ENCODE data around the gene KDM6A. TPM values are rescaled to one million over a fixed set of nuclear protein-coding genes. Genes with fewer than 3 reads are reported as not detected.

KDM6A gene
- total and polyA plus RNA-seq, 2 donors (not counting 1 experiment from before 2014, with no cell fraction given) = 33.3 to 57.0 TPM

GRCh38 chrX:44873415-44874276, 658 bp downstream of the KDM6A start:
- Histone ChIP-seq H3K27ac (ENCODE audit: low read length in 2 of 2) (peak overlapping the region; percentile 90 to 100), H2AFZ (ENCODE audit: insufficient read depth, low read depth, low read length, poor library complexity, severe bottlenecking) (peak overlapping the region; percentile 97), H3K9me3 (ENCODE audit: control extremely low read depth in 1 of 3, control insufficient read depth in 2 of 3, insufficient read depth in 1 of 3, low read length in 2 of 3) (no peaks in the 10 kb centered on the region), H3K79me2 (ENCODE audit: control insufficient read depth, insufficient read depth, low read length) (peaks cover 78% of the 10 kb centered on the region), H3K27me3 (replicated peaks in 1 of 4; ENCODE audit: control extremely low read depth in 1 of 4, control insufficient read depth in 3 of 4, insufficient read depth in 4 of 4, low read length in 3 of 4) (no peaks in the 10 kb centered on the region), H3K36me3 (replicated peaks in 1 of 2; ENCODE audit: control extremely low read depth in 1 of 2, control insufficient read depth in 1 of 2, extremely low read depth in 1 of 2, insufficient read depth in 2 of 2, low read length in 1 of 2) (no peaks in the 10 kb centered on the region), H4K20me1 (ENCODE audit: control insufficient read depth, insufficient read depth, low read length, poor library complexity, severe bottlenecking) (peaks cover 24% of the 10 kb centered on the region), H3K4me2 (replicated peaks; ENCODE audit: low read depth, low read length, poor library complexity, severe bottlenecking) (peak overlapping the region; percentile 77), H3K4me3 (ENCODE audit: control extremely low read depth in 1 of 5, extremely low read depth in 1 of 5, insufficient read depth in 1 of 5, low read depth in 2 of 5, low read length in 4 of 5) (peak overlapping the region; percentile 74 to 90 (median 86)), H3K4me1 (ENCODE audit: control insufficient read depth in 2 of 2, insufficient read depth in 2 of 2, low read length in 2 of 2) (peaks cover 11 to 30% of the 10 kb centered on the region in 2 donors), H3K9ac (ENCODE audit: low read length) (peak overlapping the region; percentile 99)
- ChIA-PET POLR2A (interaction anchor here (0.6 to 0.9 kb wide), 5 partner anchors 11 to 195 kb away, joined by 3 to 7 read pairs (median 5); no protein-coding TSS in a partner anchor), CTCF (interaction anchor here (0.8 to 1.2 kb wide), 2 partner anchors 32 to 197 kb away, joined by 3 to 4 read pairs; no protein-coding TSS in a partner anchor)
- Mint-ChIP-seq H3K9me3 (ENCODE audit: insufficient read depth) (no peaks in the 10 kb centered on the region), H3K27ac (peak overlapping the region; percentile 96), H3K4me3 (peak overlapping the region; percentile 95), H3K4me1 (peaks cover 21% of the 10 kb centered on the region), H3K27me3 (no peaks in the 10 kb centered on the region)
- intact Hi-C loops (cut with micrococcal nuclease) = loop anchor here (5.0 kb wide), 4 partner anchors 34 to 889 kb away; partner anchors contain the start of gene FUNDC1
- peak; percentile 73 for DNase-seq
- under 1% methylated on average over 73 of the region's 99 CpGs for WGBS (ENCODE audit: insufficient coverage)
- TF ChIP-seq, protein P1, sequence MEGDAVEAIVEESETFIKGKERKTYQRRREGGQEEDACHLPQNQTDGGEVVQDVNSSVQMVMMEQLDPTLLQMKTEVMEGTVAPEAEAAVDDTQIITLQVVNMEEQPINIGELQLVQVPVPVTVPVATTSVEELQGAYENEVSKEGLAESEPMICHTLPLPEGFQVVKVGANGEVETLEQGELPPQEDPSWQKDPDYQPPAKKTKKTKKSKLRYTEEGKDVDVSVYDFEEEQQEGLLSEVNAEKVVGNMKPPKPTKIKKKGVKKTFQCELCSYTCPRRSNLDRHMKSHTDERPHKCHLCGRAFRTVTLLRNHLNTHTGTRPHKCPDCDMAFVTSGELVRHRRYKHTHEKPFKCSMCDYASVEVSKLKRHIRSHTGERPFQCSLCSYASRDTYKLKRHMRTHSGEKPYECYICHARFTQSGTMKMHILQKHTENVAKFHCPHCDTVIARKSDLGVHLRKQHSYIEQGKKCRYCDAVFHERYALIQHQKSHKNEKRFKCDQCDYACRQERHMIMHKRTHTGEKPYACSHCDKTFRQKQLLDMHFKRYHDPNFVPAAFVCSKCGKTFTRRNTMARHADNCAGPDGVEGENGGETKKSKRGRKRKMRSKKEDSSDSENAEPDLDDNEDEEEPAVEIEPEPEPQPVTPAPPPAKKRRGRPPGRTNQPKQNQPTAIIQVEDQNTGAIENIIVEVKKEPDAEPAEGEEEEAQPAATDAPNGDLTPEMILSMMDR (IDR thresholded peaks at IDR 0.05) = no peak
- TF ChIP-seq EZH2 (IDR thresholded peaks at IDR 0.05; ENCODE audit: borderline replicate concordance, insufficient read depth, low read depth, low read length, poor library complexity, severe bottlenecking) = no peak
- peak; percentile 4 for ATAC-seq (ENCODE audit: low read depth)

Measured in B cell (primary cell).